Measurements from ENCODE around the gene TMEM63B.

- TF ChIP-seq POLR2A (IDR thresholded peaks at IDR 0.05) (no peak), CTCF (IDR thresholded peaks at IDR 0.05) (no peak)
Observed at GRCh38 chr6:44189257-44189656, 61.9 kb downstream of the TMEM63B start.

Measured in prostate gland (tissue), 2 donors.